HCT116 (cell line): ENCODE results near the gene ZDHHC1. TPM values are rescaled to one million over a fixed set of nuclear protein-coding genes. Genes with fewer than 3 reads are reported as not detected.

Source experiments
- ATAC-seq: fragments of 200-7000 bp; cut with Tn5 transposase; 2 replicates; pipeline ENCODE4 v1.9.1; 2020; ENCODE audit warnings: mild to moderate bottlenecking, moderate library complexity
- BruUV-seq: library from RNA; stranded (reverse); fragments of 400-500 nt; replicated peaks from 2 replicates; lab custom pipeline; 2021; lab: Mats Ljungman, UMichigan
- CTCF ChIA-PET: fragments of 300-600 bp; sonication (Branson Sonifier 250); formaldehyde crosslinking; loops from one replicate; lab custom pipeline; 2021; ENCODE audit warnings: antibody characterized with exemption; lab: Charles Lee
- POLR2A ChIA-PET: fragments of 300-600, 350-600 bp; sonication (Branson Sonifier 250); formaldehyde crosslinking; loops from one replicate; lab custom pipeline; 2021; ENCODE audit warnings: antibody characterized with exemption; lab: Charles Lee
- RAD21 ChIA-PET, 2 experiments: fragments of 300-600 bp; sonication (Branson Sonifier 250); formaldehyde crosslinking; loops; one replicate each; lab custom pipeline; 2023; ENCODE audit warnings: low total read pairs in 2 of 2; ENCODE audit not compliant: uncharacterized antibody in 2 of 2, unreplicated experiment in 2 of 2, low non-redundant PET in 1 of 2; lab: Charles Lee
- DNase-seq: peaks from one replicate; pipeline ENCODE4 v3.0.0-alpha.2; 2010; ENCODE audit warnings: low read depth, low spot score
- H2AFZ ChIP-seq: fragments of 200-600 bp; shearing (Covaris generic), sonication (generic); 2 replicates; pipeline ENCODE4 v1.6.1; 2017; ENCODE audit warnings: low read depth, mixed run types, mixed read lengths, antibody characterized with exemption, low read length; ENCODE audit not compliant: poor library complexity, severe bottlenecking
- H3K27ac ChIP-seq: 2 replicates; pipeline ENCODE4 v1.5.1; 2012; ENCODE audit warnings: low read depth, low read length
- H3K27me3 ChIP-seq: fragments of 200-600 bp; sonication (generic); 2 replicates; pipeline ENCODE4 v1.6.1; 2016; ENCODE audit warnings: mixed run types, low read length, mixed read lengths; ENCODE audit not compliant: insufficient read depth
- H3K36me3 ChIP-seq, 2 experiments: fragments of 200-500 bp in 1 of 2; fragments of 200-600 bp in 1 of 2; sonication (Bioruptor generic) in 1 of 2; sonication (generic) in 1 of 2; 2 replicates each; pipeline versions ENCODE4 v1.5.1 to v1.6.1; 2014 to 2016; ENCODE audit warnings: low read length in 2 of 2, inconsistent platforms in 1 of 2, mixed read lengths in 1 of 2, mixed run types in 1 of 2; ENCODE audit not compliant: insufficient read depth in 2 of 2, control insufficient read depth in 1 of 2
- H3K4me1 ChIP-seq, 2 experiments: fragments of 200-600 bp in 1 of 2; sonication (generic) in 1 of 2; 2 replicates each; pipeline versions ENCODE4 v1.5.1 to v1.6.1; 2012 to 2017; ENCODE audit warnings: low read length in 2 of 2, inconsistent platforms in 1 of 2, mild to moderate bottlenecking in 1 of 2, mixed read lengths in 1 of 2, mixed run types in 1 of 2, moderate library complexity in 1 of 2; ENCODE audit not compliant: insufficient read depth in 2 of 2, control insufficient read depth in 1 of 2
- H3K4me2 ChIP-seq: fragments of 200-600 bp; sonication (generic); 2 replicates; pipeline ENCODE4 v1.6.1; 2017; ENCODE audit warnings: mixed run types, low read length, mixed read lengths
- H3K4me3 ChIP-seq, 2 experiments: fragments of 200-600 bp in 1 of 2; sonication (generic) in 1 of 2; replicated peaks in 1 of 2; 2 replicates each; pipeline ENCODE4 v1.5.1; 2011 to 2016; ENCODE audit warnings: low read length in 2 of 2, control low read depth in 1 of 2, low read depth in 1 of 2, mild to moderate bottlenecking in 1 of 2, mixed read lengths in 1 of 2, mixed run types in 1 of 2
- H3K79me2 ChIP-seq: fragments of 200-600 bp; sonication (generic); 2 replicates; pipeline ENCODE4 v1.6.1; 2017; ENCODE audit warnings: mild to moderate bottlenecking, mixed run types, low read length, moderate library complexity, mixed read lengths; ENCODE audit not compliant: insufficient read depth
- H3K9ac ChIP-seq: fragments of 200-600 bp; sonication (generic); 2 replicates; pipeline ENCODE4 v1.6.1; 2016; ENCODE audit warnings: low read length, mixed read lengths
- H3K9me2 ChIP-seq: fragments of 200-600 bp; sonication (generic), shearing (Covaris generic); 2 replicates; pipeline ENCODE4 v1.6.1; 2017; ENCODE audit warnings: mixed run types, mild to moderate bottlenecking, moderate library complexity; ENCODE audit not compliant: insufficient read depth
- H3K9me3 ChIP-seq, 2 experiments: fragments of 200-500 bp in 1 of 2; fragments of 200-600 bp in 1 of 2; sonication (Bioruptor generic) in 1 of 2; sonication (generic) in 1 of 2; 2 replicates each; pipeline ENCODE4 v1.6.1; 2014 to 2017; ENCODE audit warnings: low read length in 2 of 2, mixed read lengths in 2 of 2, inconsistent platforms in 1 of 2, low read depth in 1 of 2, mild to moderate bottlenecking in 1 of 2, mixed run types in 1 of 2, moderate library complexity in 1 of 2; ENCODE audit not compliant: control insufficient read depth in 1 of 2, insufficient read depth in 1 of 2
- H4K20me1 ChIP-seq: fragments of 200-600 bp; sonication (generic), shearing (Covaris generic); 2 replicates; pipeline ENCODE4 v1.6.1; 2017; ENCODE audit warnings: mixed run types, mild to moderate bottlenecking, moderate library complexity; ENCODE audit not compliant: insufficient read depth
- JUND ChIP-seq: IDR thresholded peaks from 2 replicates; pipeline ENCODE4 v1.6.1; 2012
- MAX ChIP-seq: IDR thresholded peaks from 2 replicates; pipeline ENCODE4 v1.6.1; 2012
- SRF ChIP-seq: IDR thresholded peaks from 2 replicates; pipeline ENCODE4 v1.6.1; 2012; ENCODE audit warnings: low read depth
- ZFX ChIP-seq: fragments of 450-650 bp; IDR thresholded peaks from 2 replicates; pipeline ENCODE4 v1.6.1; 2017
- intact Hi-C: fragments of 100-400 bp; cut with micrococcal nuclease; formaldehyde crosslinking; loops from 2 replicates; pipeline ENCODE4 v1.10.0; 2022
- total RNA-seq: library from RNA; stranded (reverse); gene quantifications from one replicate; pipeline ENCODE4 v1.2.1, GENCODE V29; 2021; ENCODE audit not compliant: unreplicated experiment

The ZDHHC1 gene
- total RNA-seq, 1 experiment from 2014 or later, result 9.1 TPM

GRCh38 chr16:67413978-67414911, 2.0 kb downstream of the ZDHHC1 start:
- H3K79me2 ChIP-seq, result no peaks in the 10 kb centered on the region
- no peaks in the 10 kb centered on the region for H3K27me3 ChIP-seq
- no peak for ATAC-seq
- TF ChIP-seq JUND (no peak), MAX (no peak), SRF (no peak)
- ChIA-PET POLR2A (no interaction called here), RAD21 (no interaction called here), CTCF (interaction anchor here (2.9 kb wide), 1 partner anchor 14 kb away, joined by 8 read pairs; no protein-coding TSS in a partner anchor)
- no peaks in the 10 kb centered on the region for H3K9me2 ChIP-seq
- H3K4me1 ChIP-seq, result peaks cover 10 to 19% of the 10 kb centered on the region in 2 experiments; a peak in 3 of 4 replicates
- no peaks in the 10 kb centered on the region for H3K9me3 ChIP-seq
- no peak overlapping the region for H2AFZ ChIP-seq
- intact Hi-C loops, result no loop called here
- TSS peak; percentile 43 for BruUV-seq
- H4K20me1 ChIP-seq, result no peaks in the 10 kb centered on the region
- H3K4me3 ChIP-seq, result no peak overlapping the region
- no peak overlapping the region for H3K27ac ChIP-seq
- H3K4me2 ChIP-seq, result no peak overlapping the region
- no peak overlapping the region for H3K9ac ChIP-seq
- no peaks in the 10 kb centered on the region for H3K36me3 ChIP-seq
- DNase-seq, result no peak

GRCh38 chr16:67412294-67412693, 4.0 kb downstream of the ZDHHC1 start:
- no peaks in the 10 kb centered on the region for H3K27me3 ChIP-seq
- BruUV-seq, result no TSS peak
- no peak for TF ChIP-seq ZFX
- no peak overlapping the region for H3K4me3 ChIP-seq
- DNase-seq (no peak), ATAC-seq (no peak)
- ChIA-PET POLR2A (no interaction called here), RAD21 (no interaction called here), CTCF (interaction anchor here (2.9 kb wide), 1 partner anchor 16 kb away, joined by 8 read pairs; no protein-coding TSS in a partner anchor)
- intact Hi-C loops, result no loop called here
- peaks cover 10 to 19% of the 10 kb centered on the region in 2 experiments; a peak in 3 of 4 replicates for H3K4me1 ChIP-seq
- no peak overlapping the region for H2AFZ ChIP-seq
- no peaks in the 10 kb centered on the region for H3K79me2 ChIP-seq
- H3K27ac ChIP-seq, result no peak overlapping the region
- H3K9ac ChIP-seq, result no peak overlapping the region
- H4K20me1 ChIP-seq, result no peaks in the 10 kb centered on the region
- no peak overlapping the region for H3K4me2 ChIP-seq
- no peaks in the 10 kb centered on the region for H3K9me3 ChIP-seq
- no peaks in the 10 kb centered on the region for H3K9me2 ChIP-seq
- no peaks in the 10 kb centered on the region for H3K36me3 ChIP-seq
